ENCODE measurements around the gene BOLL.

GRCh38 chr2:197799068-197799467 lies 13.9 kb upstream of the BOLL start:
- TF ChIP-seq CTCF (IDR thresholded peaks at IDR 0.05) (no peak), POLR2A (IDR thresholded peaks at IDR 0.05) (no peak)
